RWPE1 (cell line): Measurements from ENCODE around the gene EGFL8.
A peak's percentile ranks its signal among the peaks of the same experiment; 100 is the strongest.
"Not testable (repeated sequence)": the region's sequence is repeated elsewhere in the genome, so short reads cannot be mapped to it uniquely, and the experiment has no call there.

Experiments
- CTCF ChIA-PET: fragments of 350-600 bp; sonication (Branson Sonifier 250); formaldehyde crosslinking; extraction: SDS; loops from one replicate; lab custom pipeline; 2021; lab: Yijun Ruan, JAX
- POLR2A ChIA-PET: fragments of 400-600 bp; formaldehyde crosslinking; extraction: SDS; loops from one replicate; lab custom pipeline; 2020; ENCODE audit warnings: antibody characterized with exemption; ENCODE audit not compliant: low non-redundant PET; lab: Yijun Ruan, JAX
- DNase-seq: peaks from one replicate; pipeline ENCODE4 v3.0.0; 2012; ENCODE audit warnings: low spot score
- H3K27ac ChIP-seq: fragments of 450-650 bp; 2 replicates; pipeline ENCODE4 v1.5.1; 2017
- CTCF ChIP-seq: fragments of 450-650 bp; conservative IDR thresholded peaks from 2 replicates; pipeline ENCODE4 v1.5.1; 2017; ENCODE audit warnings: low read depth, mild to moderate bottlenecking

The EGFL8 gene

DNA sequence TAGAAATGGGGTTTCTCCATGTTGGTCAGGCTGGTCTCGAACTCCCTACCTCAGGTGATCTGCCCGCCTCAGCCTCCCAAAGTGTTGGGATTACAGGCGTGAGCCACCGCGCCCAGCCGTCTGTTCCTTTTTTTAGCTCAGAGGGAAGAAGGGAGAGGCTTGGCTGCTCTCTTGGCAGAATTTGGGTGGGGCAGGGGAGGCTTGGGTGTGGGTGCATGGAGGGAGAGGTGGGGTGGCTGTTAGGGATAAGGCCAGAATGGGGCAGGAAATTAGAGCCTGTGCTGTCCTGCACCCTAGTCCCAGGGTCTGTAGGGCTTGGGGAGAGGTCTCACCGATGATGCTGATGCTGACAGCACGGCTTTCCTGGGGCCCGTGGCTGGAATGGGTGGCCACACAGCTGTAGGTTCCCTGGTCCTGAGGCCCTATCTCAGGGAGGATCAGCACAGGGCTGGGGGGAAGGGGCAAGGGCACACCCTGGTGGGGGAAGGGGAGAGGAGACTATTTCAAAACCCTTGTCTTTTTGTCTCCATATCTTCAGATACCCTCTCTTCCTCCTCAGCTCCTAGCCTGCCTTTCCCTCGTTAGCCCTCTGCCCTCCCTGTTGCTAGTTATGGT lies 17.6 kb downstream of the EGFL8 start:
- ChIA-PET POLR2A (no interaction called here), CTCF (interaction anchor here (1.2 kb wide), 1 partner anchor 14 kb away, joined by 4 read pairs; no protein-coding TSS in a partner anchor)
- TF ChIP-seq CTCF: no peak
- no peak for DNase-seq
- H3K27ac ChIP-seq: peak overlapping the region; percentile 71

DNA sequence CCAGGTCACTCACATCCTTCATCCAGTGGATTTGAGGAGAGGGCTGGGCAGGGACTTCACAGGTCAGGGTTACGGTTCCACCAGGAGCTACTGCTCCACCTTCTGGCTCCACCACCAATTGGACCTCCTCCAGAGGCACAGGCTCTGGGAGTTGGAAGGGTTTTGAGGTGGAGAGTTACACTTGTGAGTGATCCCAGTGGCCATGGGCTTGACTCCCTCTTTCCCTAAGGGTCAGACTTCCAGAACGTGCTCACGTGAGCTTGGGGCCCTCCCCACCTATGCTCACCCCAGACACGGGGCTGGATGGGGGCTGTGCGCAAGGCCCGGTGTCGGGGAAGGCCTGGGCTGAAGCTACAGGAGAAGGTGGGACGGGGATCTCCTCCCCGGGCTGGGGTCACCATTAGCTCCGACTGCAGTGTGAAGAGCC lies 18.2 kb downstream of the EGFL8 start:
- ChIA-PET POLR2A (no interaction called here), CTCF (interaction anchor here (0.7 kb wide), 1 partner anchor 216 kb away, joined by 5 read pairs; no protein-coding TSS in a partner anchor)
- DNase-seq: no peak
- no peak for TF ChIP-seq CTCF
- peak overlapping the region; percentile 71 for H3K27ac ChIP-seq

DNA sequence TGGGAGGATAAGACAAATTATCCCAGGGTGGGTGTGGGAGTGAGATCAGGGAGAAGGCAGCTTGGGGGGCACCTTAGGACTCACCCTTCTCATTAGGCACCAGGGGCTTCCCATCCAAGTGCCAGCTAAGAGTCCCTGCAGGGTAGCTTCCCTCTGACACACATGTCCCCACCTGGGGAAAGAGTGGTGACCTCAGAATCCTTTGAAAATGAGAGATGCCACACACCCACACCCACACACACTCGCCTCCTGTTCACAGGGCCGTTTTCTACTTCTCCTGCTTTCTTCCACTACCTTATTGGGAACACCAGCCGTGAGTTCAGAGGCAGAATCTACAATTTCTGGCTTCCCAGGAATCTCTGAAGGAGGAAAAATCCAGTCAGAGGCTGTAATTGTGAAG lies 18.6 kb downstream of the EGFL8 start:
- no peak for DNase-seq
- ChIA-PET CTCF (interaction anchor here (0.7 kb wide), 1 partner anchor 216 kb away, joined by 5 read pairs; no protein-coding TSS in a partner anchor), POLR2A (no interaction called here)
- H3K27ac ChIP-seq: peak overlapping the region; percentile 71
- TF ChIP-seq CTCF: no peak

GRCh38 chr6:32183483-32184083 lies 19.2 kb downstream of the EGFL8 start:
- TF ChIP-seq CTCF: no peak
- no peak for DNase-seq
- ChIA-PET POLR2A (no interaction called here), CTCF (interaction anchor here (0.7 kb wide), 1 partner anchor 217 kb away, joined by 5 read pairs; no protein-coding TSS in a partner anchor)
- H3K27ac ChIP-seq: peak overlapping the region; percentile 71

- TF ChIP-seq CTCF: no peak
- peak within 1 kb of the TSS; percentile 71 for H3K27ac ChIP-seq
- POLR2A ChIA-PET: no interaction called here
- no peak for DNase-seq
- CTCF ChIA-PET: no interaction called here
These were observed 19.8 kb downstream of the EGFL8 start, which contains the start of gene AGER for GRCh38 chr6:32184084-32184640. Gene AGER (minus strand): TSS chr6:32184253. CDS start chr6:32184222, 31 bp downstream.

DNA sequence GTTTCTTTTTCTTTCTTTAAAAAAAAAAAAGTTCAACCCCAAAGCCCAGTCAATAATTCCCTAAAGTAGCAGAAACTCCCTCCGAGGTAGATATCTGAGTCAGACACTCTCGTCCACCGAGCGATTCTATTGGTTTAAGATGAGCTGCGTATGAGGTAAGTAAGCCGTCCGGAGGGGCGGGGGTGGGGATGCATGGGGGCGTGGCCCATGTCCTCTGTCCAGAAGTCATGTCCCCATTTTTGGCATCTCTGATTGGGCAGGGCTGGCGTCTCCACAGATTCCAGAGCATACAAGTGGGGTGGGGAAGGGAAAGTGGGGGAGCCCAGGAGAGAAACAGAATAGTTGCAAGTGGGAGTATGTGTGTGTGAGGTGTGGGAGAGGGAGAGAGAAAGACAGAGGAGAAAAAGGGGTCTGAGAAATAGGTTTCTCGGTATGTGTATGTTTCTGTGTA lies 21.3 kb downstream of the EGFL8 start:
- CTCF ChIA-PET, POLR2A ChIA-PET: not testable (repeated sequence)
- DNase-seq: peak; percentile 78
- peak overlapping the region; percentile 88 for H3K27ac ChIP-seq

GRCh38 chr6:32186151-32186840 lies 21.9 kb downstream of the EGFL8 start:
- H3K27ac ChIP-seq: peak overlapping the region; percentile 88
- POLR2A ChIA-PET, CTCF ChIA-PET, DNase-seq: not testable (repeated sequence)
